ENCODE measurements around the gene ATAD5.

Gene ATAD5

DNA sequence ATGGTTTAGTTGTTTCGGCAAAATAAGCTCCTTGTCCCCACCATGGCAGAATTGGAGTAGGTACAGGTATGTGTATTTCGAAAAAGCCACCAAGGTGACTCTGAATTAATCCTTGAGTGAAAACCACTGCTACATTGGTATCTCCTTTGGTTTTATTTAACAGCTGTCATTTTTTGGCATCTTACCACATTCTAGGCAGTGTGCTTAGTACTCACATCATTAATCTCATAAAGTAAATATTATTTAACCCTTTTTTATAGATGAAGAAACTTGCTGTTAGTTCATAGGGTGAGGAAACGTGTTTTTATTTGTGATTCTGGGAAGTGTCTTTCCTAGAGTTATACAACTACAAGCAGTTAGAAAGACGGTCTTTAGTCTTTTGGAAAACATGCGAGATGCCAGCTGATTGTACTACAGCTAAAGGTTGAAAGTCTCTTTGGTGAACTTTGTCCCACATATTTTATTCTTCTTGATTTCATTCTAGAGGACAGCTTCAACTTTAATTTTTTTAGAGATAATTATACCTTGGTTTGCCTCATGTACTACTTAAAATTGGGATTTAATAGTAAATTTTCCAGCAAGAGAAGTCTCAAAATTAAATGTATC lies 6.5 kb downstream of the ATAD5 start:
- Histone ChIP-seq H3K27me3 (replicated peaks; ENCODE audit: control insufficient read depth, insufficient read depth, low read length) (no peaks in the 10 kb centered on the region), H3K4me3 (replicated peaks; ENCODE audit: low read depth, low read length) (no peak overlapping the region), H3K36me3 (ENCODE audit: control insufficient read depth, insufficient read depth, low read length) (peaks cover 4% of the 10 kb centered on the region)
- DNase-seq (ENCODE audit: extremely low read depth, insufficient read length), result no peak
- TF ChIP-seq, protein P1, sequence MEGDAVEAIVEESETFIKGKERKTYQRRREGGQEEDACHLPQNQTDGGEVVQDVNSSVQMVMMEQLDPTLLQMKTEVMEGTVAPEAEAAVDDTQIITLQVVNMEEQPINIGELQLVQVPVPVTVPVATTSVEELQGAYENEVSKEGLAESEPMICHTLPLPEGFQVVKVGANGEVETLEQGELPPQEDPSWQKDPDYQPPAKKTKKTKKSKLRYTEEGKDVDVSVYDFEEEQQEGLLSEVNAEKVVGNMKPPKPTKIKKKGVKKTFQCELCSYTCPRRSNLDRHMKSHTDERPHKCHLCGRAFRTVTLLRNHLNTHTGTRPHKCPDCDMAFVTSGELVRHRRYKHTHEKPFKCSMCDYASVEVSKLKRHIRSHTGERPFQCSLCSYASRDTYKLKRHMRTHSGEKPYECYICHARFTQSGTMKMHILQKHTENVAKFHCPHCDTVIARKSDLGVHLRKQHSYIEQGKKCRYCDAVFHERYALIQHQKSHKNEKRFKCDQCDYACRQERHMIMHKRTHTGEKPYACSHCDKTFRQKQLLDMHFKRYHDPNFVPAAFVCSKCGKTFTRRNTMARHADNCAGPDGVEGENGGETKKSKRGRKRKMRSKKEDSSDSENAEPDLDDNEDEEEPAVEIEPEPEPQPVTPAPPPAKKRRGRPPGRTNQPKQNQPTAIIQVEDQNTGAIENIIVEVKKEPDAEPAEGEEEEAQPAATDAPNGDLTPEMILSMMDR (IDR thresholded peaks at IDR 0.05; ENCODE audit: insufficient read depth, low read length, poor library complexity, severe bottlenecking), result no peak

DNA sequence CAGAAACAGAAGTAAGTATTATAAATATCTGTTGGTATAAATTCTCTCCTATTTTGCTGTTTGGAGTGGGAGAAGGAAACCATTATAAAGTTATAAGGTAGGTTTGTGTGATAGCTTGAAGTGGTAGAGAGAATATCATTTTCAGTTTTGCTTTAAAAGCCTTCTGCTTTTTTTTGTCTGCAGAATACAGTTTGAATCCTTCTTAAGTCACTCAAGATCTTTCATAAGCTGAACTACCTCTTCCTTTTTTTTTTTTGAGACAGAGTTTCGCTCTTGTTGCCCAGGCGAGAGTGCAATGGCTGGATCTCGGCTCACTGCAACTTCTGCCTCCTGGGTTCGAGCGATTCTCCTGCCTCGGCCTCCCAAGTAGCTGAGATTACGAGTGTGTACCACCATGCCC lies 9.0 kb downstream of the ATAD5 start:
- no peak for DNase-seq (ENCODE audit: extremely low read depth, insufficient read length)
- H3K27me3 ChIP-seq (replicated peaks; ENCODE audit: control insufficient read depth, insufficient read depth, low read length), result no peaks in the 10 kb centered on the region
- H3K36me3 ChIP-seq (ENCODE audit: control insufficient read depth, insufficient read depth, low read length), result peaks cover 6% of the 10 kb centered on the region
- no peak overlapping the region for H3K4me3 ChIP-seq (replicated peaks; ENCODE audit: low read depth, low read length)
- TF ChIP-seq, protein P1 (IDR thresholded peaks at IDR 0.05; ENCODE audit: insufficient read depth, low read length, poor library complexity, severe bottlenecking), result no peak

DNA sequence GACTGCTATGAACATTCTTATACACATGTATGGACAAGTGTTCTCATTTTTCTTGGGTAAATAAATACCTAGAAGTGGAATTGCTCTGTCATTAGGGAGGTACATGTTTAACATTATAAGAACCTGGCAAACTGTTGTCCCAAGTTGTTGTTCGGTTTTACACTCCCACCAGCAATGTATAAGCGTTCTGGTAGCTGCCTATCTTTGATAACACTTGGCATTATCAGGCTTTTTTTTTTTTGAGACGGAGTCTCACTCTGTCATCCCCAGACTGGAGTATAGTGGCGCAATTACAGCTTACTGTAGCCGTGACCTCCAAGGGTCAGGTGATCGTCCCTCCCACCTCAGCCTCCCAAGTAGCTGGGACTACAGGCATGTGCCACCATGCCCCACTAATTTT lies 16.3 kb downstream of the ATAD5 start:
- no peak for DNase-seq (ENCODE audit: extremely low read depth, insufficient read length)
- Histone ChIP-seq H3K27me3 (replicated peaks; ENCODE audit: control insufficient read depth, insufficient read depth, low read length) (no peaks in the 10 kb centered on the region), H3K36me3 (ENCODE audit: control insufficient read depth, insufficient read depth, low read length) (peaks cover 3% of the 10 kb centered on the region), H3K4me3 (replicated peaks; ENCODE audit: low read depth, low read length) (no peak overlapping the region)
- TF ChIP-seq, protein P1 (IDR thresholded peaks at IDR 0.05; ENCODE audit: insufficient read depth, low read length, poor library complexity, severe bottlenecking), result no peak

DNA sequence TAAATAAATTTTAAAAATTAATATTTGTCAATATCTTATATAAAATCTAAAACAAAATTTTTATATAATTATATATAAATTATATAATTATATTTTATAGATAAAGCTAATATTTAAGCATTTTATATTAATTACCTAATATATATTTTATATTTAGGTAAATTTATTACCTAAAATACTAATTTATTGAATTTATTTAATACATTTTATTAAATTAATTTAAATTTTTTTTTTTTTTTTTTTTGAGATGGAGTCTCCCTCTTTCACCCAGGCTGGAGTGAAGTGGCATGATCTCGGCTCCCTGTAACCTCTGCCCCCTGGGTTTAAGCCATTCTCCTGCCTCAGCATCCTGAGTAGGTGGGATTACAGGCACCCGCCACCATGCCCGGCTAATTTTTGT lies 22.4 kb downstream of the ATAD5 start:
- Histone ChIP-seq H3K4me3 (replicated peaks; ENCODE audit: low read depth, low read length) (no peak overlapping the region), H3K27me3 (replicated peaks; ENCODE audit: control insufficient read depth, insufficient read depth, low read length) (no peaks in the 10 kb centered on the region), H3K36me3 (ENCODE audit: control insufficient read depth, insufficient read depth, low read length) (no peaks in the 10 kb centered on the region; the same call in 1 of the 2 replicates)
- TF ChIP-seq, protein P1 (IDR thresholded peaks at IDR 0.05; ENCODE audit: insufficient read depth, low read length, poor library complexity, severe bottlenecking), result no peak
- no peak for DNase-seq (ENCODE audit: extremely low read depth, insufficient read length)

DNA sequence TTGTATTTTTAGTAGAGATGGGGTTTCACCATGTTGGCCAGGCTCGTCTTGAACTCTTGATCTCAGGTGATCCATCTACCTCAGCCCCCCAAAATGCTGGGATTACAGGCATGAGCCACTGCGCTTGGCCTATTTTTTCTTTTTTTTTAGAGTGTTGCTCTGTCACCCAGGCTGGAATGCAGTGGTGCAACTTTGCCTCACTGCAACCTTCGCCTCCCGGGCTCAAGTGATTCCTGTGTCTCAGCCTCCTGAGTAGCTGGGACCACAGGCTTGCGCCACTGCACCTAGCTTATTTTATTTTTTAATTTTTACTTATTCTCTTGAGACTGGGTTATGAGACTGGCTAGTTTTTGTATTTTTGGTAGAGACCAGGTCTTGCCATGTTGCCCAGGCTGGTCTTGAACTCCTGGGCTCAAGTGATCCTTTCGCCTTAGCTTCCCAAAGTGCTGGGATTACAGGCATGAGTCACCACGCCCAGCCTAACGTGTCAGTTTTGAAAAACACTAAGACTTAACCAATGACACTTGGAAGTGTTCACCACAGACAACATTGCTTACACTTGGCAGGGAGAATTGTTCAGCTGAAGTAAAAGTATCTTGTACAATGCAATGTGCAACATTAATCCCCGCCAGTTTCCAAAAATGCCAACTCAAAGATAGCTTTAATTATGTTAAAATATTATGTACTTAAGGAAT lies 26.9 kb downstream of the ATAD5 start:
- no peak for DNase-seq (ENCODE audit: extremely low read depth, insufficient read length)

More for the DNA sequence above, 26.9 kb downstream of the ATAD5 start:
- peaks cover 5% of the 10 kb centered on the region for H3K36me3 ChIP-seq (ENCODE audit: control insufficient read depth, insufficient read depth, low read length)
- H3K27me3 ChIP-seq (replicated peaks; ENCODE audit: control insufficient read depth, insufficient read depth, low read length), result no peaks in the 10 kb centered on the region
- no peak overlapping the region for H3K4me3 ChIP-seq (replicated peaks; ENCODE audit: low read depth, low read length)
- TF ChIP-seq, protein P1 (IDR thresholded peaks at IDR 0.05; ENCODE audit: insufficient read depth, low read length, poor library complexity, severe bottlenecking), result no peak
